D341Med (cell line): ENCODE results near the gene BRI3BP.
"Not testable (repeated sequence)": the region's sequence is repeated elsewhere in the genome, so short reads cannot be mapped to it uniquely, and the experiment has no call there.

Source experiments
- DNase-seq: peaks from one replicate; pipeline ENCODE4 v3.0.0; 2012; ENCODE audit warnings: low spot score

Gene BRI3BP

DNA sequence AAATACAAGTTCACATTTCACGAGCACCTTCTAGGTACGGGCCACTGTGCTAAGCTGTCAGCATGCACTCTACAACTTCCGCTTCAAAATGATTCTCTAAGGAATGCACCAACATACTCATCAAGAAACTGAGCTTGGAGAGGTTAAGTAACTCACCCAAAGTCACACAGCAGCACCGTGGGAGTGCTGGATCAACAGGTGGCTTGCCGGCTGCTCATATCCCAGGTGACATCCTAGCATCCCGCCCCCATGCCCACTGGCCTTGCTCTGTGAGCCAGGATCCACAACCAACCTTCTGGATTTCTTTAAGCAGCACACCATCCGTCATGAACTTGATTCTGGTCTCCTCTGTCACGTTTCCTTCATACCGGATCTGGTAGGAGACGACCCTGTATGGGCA lies 21.2 kb upstream of the BRI3BP start:
- DNase-seq, result no peak

DNA sequence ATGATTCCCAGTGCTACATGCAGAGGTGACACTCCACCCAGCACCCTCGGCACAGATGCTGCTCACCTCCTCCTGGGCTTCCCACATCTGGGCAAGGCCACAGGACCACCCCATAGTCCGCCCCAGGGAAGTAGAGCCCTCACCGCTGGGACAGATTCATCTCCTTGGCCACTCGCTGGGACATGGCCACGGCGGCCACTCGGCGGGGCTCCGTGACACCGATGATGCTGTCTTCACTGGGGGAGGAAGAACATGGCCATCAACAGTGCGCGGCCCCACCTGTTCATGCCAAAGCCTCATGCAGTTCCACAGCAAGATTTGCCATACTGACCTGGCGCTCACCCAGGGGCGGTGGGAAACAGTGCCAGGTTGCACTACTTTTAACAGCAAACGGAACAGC lies 18.2 kb upstream of the BRI3BP start:
- DNase-seq, result no peak

DNA sequence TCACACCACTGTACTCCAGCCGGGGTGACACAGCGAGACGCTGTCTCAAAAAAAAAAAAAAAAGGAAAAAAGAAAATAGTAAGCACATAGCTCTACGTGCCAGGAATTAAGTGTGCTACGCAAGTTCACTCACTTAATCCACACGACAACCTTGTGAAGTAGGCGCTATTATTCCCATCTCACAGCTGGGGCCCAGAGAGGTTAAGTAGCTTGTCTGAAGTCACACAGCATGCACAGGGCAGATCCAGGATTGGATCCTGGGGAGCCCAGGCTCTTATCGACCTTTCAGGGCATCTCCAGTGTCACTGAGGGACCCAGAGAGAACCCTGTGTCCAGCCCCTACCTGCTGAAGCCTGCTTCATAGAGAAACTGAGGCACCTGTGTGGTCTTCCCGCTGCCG lies 16.4 kb upstream of the BRI3BP start:
- DNase-seq, result no peak

DNA sequence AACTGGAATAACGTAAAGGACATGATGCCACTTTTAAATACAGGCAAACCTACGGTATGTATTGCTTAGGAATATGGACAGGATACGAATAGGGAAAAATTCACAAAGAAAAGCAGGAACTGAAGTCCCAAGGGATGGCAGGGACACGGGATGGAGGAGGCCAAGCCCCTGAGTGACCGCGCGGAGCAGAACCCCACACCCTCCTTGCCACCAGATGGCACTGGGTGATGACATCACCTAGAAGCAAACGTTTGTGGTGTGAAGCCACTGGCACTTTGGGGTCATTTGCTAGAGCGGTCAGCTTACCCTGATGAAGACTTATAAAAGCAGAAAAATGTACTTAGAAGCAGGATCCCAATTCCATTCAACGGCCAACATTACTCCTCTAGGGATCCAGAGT lies 13.9 kb upstream of the BRI3BP start:
- peak; percentile 34 for DNase-seq

DNA sequence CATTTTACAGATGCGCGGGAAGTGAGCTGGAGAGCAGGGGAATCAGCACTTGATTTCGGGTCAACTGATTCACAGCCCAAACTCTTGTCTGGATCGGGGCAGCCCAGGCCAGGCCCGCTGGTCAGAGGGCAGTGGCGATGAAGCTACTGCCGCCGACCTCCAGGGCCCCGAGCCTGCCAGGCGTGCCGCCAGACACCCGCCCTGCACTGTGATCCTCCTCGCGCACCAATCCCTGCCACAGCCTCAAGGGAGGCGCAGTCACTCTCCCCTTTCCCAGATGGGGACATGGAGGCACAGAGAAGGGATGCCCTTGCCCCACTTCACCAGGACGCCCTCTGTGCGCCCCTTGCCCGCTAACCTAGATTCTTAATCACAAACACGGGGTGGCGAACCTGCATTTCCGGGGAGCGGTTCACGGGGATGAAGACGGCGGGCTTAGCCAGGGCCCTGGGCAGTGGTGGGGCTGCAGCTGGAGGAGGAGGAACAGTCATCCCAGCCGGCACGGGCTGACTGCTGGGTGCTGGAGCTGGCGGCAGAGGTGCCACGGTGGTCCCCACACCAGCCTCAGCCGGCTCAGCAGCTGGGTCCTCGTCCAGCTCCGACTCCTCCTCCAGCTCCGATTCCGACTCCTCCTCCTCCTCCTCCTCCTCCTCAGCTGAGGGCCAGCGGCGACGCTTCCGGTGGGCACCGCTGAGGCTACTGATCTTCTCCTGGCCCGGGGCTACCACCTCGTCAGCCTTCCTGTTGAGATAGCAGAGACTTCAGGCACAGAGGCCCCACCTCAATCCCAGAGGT lies 13.2 kb upstream of the BRI3BP start:
- DNase-seq, result peak; percentile 29

DNA sequence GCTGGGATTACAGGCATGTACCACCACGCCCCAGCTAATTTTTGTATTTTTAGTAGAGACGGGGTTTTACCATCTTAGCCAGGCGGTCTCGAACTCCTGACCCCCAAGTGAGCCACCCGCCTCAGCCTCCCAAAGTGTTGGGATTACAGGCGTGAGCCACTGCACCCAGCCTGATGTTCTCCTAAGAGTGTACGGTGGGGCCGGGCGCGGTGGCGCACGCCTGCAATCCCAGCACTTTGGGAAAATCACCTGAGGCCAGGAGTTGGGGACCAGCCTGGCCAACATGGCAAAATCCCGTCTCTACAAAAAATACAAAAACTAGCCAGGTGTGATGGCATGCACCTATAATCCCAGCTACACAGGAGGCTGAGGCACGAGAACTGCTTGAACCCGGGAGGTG lies 6.6 kb upstream of the BRI3BP start:
- not testable (repeated sequence) for DNase-seq

DNA sequence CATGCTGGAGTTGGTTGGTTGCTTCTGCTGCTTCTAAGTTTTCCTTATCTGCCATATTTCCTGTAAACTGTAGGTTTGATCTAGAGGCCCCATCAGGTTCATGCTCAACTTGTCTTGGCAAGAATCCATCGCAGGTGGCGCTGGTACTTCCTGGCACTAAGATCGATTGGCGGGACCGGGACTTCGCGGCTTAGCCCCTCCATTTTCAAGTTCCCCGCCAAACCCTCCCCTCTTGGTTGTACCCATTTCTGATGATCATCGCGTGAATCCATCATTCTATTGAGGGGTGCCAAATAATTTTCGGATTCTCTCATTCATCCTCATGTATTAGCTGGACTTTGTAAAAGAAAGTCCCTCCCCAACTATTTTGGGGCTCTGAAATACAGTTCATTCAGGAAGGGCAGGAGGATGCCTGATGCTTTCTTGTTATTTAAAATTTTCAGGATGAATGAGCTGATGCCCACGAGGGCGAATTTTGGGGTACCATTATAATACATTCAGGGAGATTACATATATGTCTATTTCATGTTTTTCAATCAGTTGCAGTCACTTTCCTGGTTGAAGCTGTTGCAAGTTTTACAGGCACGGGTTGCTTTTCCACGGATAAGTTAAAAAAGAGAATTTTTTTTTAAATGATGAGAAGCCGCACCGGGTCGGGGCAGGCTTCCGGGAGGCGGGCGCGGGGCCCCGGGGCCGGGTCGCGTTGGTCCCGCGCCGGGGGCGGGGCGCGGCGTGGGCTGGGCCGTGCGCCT lies 395 bp upstream of the BRI3BP start:
- peak; percentile 80 for DNase-seq

DNA sequence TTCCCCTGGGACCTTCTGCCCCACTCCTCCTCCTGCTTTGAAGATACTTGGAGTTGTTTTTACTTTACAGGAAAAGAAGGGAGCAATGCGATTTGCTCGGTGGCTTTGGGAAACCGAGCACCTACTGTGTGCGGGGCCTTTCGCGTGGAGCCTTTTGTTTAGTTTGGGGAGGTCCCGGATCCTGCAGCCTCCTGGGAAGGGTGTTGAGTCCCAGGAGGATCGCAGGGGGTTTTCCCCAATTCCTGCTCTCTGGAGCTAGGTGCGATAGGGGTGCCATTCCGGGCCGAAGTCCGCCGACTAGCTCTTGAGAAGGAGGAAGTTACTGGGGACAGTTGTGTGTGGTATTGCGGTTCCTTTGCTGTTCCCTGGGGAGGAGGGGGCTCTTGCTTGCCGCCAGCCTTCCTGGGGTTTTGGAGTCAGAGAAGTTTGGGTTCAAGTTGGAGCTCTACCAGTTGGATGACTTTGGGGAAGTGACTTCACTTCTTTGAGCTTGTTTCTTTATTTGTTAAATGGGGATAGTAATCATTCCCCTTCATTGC lies 1.1 kb downstream of the BRI3BP start:
- peak; percentile 31 for DNase-seq

DNA sequence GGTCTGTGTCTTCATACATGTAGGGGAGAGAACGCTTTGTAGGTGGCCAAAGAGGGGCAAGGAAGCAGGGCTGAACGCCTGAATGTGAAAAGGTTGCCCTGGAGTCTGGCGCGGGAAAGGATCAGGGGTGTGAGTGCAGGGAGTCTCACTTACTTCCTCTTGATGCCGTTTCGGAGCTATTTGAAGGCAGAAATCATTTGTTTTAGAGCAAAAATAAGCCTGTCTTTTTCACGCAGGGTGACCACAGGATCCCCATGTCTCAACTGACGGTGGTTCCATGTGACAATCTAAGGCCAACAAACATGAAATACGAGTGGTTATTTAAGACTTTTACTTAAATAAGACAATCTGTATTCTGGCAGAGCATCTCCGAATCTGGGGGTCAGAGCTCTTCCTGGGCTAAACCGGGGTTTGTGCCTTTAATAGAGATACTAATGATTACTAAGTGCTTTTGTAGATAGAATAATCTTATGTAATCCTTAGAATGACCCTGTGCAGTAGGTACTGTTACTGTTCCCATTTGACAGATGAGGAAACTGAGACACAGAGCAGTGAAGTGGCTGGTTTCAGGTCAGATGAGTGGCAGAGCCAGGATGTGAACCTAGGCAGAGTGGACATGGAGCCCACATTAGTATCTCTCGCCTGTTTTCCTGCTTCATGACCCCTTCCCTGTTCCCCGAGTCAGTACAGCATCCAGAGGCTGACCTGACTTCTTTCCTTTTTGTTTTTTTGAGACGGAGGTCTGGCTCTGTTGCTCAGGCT lies 1.9 kb downstream of the BRI3BP start:
- peak; percentile 23 for DNase-seq

DNA sequence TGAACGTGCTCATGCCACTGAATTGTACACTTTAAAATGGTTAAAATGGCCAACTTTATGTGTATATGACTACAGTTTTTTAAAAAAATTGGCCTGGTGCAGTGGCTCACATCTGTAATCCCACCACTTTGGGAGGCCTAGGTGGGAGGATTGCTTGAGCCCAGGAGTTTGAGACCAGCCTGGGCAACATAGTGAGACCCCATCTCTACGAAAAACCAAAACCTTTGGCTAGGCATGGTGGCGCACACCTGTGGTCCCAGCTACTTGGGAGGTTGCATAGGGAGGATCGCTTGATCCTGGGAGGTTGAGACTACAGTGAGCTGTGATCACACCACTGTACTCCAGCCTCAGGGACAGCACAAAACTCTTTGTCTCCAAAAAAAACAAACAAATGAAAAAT lies 5.3 kb downstream of the BRI3BP start:
- DNase-seq, result no peak

DNA sequence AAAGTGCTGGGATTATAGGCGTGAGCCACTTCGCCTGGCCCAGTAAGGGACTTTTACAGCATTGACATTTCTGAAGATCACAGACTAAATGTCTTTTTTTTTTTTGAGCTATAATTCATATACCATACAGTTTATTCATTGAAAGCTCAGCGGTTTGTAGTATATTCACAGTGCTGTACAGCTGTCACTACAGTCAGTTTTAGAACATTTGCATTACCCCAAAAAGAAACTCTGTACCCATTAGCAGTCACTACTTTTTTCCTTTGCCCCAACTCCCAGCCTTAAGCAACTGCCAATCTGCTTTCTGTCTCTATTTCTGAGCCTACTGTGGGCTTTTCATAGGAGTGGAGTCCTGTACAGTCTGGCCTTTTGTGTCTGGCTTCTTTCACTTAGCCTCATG lies 8.2 kb downstream of the BRI3BP start:
- DNase-seq, result no peak

DNA sequence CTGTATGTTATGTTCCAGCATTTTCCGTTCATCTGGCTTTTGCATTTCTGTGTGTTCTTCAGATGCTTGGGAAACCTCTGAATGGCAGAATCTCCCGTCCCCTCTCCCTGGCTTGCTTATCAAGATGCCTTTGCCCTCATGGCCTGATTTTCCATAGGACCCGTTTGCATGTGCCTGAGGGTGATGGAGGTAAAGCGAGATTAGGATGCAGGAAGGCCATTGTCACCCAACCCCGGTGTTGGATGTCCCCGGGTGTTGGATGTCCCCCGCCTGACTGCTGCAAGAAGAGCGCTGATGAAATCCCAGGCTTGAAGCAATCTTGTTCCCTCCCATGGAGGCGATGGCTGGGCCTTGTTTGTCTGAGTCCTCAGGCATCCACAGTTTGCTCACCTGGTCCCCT lies 9.6 kb downstream of the BRI3BP start:
- no peak for DNase-seq

DNA sequence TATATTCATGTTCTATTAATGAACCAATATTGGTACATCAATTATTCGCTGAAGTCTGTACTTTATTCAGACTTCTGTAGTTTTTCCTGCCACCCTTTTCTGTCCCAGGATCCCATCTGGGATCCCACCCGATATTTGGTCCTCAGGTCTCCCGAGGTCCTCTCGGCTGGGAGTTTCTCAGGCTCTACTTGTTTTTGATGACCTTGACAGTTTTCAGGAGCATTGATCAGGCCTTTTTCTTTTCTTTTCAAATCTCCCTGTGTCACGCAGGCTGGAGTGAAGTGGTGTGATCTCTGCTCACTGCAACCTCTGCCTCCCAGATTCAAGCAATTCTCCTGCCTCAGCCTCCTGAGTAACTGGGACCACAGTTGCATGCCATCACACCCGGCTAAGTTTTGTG lies 11.2 kb downstream of the BRI3BP start:
- no peak for DNase-seq

DNA sequence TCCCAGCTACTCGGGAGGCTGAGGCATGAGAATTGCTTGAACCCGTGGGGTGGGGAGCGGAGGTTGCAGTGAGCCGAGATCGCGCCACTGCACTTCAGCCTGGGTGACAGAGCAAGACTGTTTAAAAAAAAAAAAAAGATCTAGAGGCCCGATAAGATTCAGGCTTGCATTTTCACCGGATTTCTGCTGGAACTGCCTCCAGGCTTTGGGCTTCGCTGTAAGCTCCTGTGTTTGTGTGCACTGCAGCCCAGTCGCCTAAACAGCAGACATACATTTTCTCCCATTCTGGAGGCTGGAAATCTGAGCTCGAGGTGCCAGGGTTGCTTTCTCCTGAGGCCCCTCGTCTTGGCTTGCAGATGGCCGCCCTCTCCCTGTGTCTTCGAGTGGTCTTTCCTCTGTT lies 12.2 kb downstream of the BRI3BP start:
- no peak for DNase-seq

DNA sequence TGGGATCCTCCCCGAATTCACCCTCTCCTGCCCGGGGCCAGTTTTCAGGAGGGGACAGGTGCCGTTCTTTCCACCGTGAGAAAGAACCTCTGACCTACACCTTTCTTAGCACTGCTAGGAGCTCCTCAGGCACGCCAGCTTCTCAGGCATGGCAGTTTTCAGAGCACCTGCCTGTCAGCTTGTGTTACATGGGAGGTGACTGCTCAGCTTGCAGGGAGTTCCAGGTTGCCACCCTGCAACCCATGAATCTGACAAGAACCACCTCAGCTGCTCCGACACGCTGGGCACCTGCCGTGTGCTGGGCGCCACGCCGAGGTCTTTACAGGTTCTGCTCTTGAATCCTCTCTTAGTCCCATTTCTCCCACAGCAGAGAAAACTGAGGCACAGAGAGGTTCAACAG lies 12.9 kb downstream of the BRI3BP start:
- DNase-seq, result no peak

DNA sequence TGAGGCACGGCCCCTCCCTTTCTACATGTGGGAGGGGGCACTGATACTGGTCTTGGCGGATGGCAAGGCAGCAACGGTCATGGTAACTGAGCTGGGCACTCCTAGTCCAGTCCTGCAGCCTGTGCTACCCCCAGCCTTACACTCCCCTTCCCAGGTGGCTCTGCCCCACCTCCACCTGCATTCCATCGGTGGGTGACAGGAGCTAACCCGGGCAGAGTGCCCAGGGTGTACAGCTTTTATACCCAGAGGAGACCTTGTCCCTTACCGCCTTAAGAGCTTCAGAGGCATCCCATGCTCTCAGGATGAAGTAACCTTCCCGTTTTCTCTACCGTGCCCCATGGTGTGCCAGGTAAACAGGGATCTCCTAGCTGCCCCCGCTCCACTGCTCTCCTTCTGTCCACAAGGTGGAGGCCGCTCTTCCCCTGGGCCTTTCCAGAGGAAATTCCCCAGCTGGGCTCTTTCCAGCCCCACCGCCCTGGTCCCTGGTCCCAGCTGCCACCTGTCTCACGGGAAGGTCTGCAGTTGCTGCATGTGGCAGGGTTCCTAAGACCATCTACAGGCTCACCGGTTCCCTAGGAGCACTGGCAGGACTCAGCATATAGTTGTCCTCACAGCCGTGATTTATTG lies 20.5 kb downstream of the BRI3BP start:
- peak; percentile 59 for DNase-seq

DNA sequence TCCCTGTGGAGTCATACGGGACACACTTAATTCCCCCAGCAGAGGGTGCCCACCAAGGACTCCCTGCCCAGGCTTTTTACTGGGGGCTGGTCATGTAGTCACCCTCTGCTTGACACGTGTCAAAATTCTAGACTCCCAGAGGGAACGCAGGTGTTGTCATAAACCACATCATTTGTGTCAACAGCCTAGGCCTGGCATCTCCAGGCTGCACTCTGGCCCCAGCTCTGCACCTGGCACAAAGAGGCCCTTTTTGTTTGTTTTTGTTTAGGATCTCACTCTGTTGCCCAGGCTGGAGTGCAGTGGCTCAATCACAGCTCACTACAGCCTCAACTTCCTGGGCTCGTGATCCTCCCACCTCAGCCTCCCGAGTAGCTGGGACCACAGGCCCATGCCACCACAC lies 21.1 kb downstream of the BRI3BP start:
- DNase-seq, result no peak

DNA sequence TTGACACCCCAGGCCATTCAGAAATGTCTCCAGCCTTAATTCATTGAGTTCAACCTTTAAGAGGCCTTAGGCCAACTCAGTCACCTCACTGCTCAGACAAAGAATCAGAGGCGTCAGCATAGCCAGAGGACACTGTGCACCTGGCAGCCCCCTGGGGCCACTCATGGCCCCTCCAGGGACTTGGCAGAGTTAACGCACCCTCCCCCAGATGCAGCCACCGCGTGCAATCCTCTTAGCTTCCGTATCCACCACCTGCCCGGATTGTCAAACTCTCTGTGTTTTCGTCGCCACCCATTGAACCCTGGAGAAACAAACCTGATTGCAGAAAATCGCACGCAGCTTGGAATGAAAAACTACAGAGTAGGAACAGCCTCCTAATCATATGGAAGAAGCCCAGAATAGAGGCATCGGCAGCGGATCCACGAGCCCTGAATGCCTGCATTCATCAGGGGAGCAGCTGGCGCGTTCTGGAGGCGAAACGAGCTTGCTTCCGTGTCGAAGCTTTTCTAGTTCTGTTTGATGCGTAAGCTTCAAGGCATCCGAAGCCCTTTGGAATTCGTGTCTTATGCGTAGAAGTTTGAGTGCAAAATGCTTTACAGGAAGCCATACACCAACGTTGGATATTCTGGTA lies 22.4 kb downstream of the BRI3BP start:
- peak; percentile 84 for DNase-seq

DNA sequence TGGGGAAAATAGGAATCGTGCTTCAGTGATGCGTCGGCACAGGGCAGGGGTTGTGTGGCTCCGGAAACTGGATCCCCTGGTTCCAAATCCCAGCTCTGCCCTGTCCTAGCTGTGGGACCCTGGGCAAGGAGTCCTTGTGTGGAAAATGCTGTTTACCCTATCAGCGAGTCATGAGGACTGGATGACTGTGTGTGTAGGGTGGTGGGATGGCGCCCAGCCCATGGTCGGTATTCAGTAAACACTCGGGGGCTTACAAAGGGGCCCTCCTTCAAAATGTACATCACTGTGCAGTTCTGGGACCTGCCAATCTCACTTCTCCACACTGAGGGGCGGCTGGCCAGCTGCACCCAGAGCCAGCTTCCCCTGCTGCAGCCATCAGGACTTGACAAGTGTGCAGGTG lies 24.4 kb downstream of the BRI3BP start:
- no peak for DNase-seq

DNA sequence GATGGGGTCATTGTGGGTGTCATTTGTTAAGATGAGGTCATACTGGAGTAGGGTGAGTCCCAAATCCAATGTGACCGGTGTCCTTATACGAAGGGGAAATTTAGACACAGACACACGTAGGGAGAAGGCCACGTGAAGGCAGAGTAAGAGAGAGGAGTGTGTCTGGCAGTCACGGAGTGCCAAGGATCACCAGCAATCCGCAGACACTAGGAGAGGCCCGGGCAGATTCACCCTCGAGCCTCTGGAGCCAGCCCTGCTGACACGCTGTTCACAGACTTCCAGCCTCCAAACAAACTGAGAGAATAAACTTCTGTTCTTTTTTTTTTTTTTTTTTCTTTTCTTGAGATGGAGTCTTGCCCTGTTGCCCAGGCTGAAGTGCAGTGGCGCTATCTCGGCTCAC lies 24.9 kb downstream of the BRI3BP start:
- no peak for DNase-seq

DNA sequence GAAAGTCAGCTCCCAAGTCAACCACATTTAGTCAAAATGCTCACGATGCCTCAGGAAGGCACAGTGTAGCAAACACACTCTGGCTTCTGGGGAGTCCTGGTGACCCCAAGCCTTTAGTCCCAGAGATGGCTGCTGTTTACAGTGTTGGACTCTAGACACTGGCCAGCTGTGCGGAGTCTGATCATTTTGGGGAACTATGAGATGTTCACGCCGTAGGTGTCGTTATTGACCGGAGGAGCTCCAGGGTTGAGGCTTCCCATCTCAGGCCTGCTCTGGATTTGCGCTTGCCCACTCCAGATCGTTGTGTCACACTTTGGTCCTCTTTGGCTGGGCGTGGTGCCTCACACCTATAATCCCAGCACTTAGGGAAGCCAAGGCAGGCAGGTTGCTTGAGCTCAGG lies 27.7 kb downstream of the BRI3BP start:
- DNase-seq, result no peak

DNA sequence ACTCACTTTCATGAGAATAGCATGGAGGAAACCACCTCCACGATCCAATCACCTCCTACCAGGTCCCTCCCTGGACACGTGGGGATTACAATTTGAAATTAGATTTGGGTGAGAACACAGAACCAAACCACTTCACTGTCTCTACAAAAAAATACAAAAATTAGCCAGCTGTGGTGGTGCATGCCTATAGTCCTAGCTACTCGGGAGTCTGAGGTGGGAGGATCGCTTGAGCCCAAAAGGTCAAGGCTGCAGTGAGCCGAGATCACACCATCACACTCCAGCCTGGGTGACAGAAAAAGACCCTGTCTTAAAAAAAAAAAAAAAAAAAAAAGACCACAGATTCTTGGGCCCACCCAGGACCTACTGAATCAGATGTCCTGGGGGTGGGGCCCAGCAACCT lies 28.3 kb downstream of the BRI3BP start:
- DNase-seq, result no peak
